Gastroesophageal sphincter (tissue), 4 donors: ENCODE measurements around the gene GALK2. TPM values are rescaled to one million over a fixed set of nuclear protein-coding genes. Genes with fewer than 3 reads are reported as not detected.
"Not testable (repeated sequence)": the region's sequence is repeated elsewhere in the genome, so short reads cannot be mapped to it uniquely, and the experiment has no call there.

ENCODE experiments used
- ATAC-seq: fragments of 150-250 bp; one replicate; pipeline ENCODE4 v1.9.1; 2016; ENCODE audit warnings: mild to moderate bottlenecking, moderate library complexity
- H3K27ac ChIP-seq, 4 donors: fragments of 200-600 bp; sonication (generic) in 3 of 4; 1 replicate in 3 of 4; 2 replicates in 1 of 4; pipeline ENCODE4 v1.5.1; 2016 to 2019
- H3K27me3 ChIP-seq: fragments of 200-600 bp; sonication (generic); one replicate; pipeline ENCODE4 v1.5.1; 2019
- H3K36me3 ChIP-seq, 2 donors: fragments of 200-600 bp; sonication (generic); one replicate each; pipeline ENCODE4 v1.5.1; 2019; ENCODE audit warnings: control low read depth in 1 of 2
- H3K4me1 ChIP-seq, 3 donors: fragments of 200-600 bp; sonication (generic); 1 replicate in 2 of 3; 2 replicates in 1 of 3; pipeline ENCODE4 v1.5.1; 2016 to 2019; ENCODE audit warnings: control low read depth in 2 of 3
- H3K4me3 ChIP-seq, 2 donors: fragments of 200-600 bp; sonication (generic); one replicate each; pipeline ENCODE4 v1.5.1; 2019; ENCODE audit warnings: mild to moderate bottlenecking in 1 of 2, moderate library complexity in 1 of 2
- H3K9me3 ChIP-seq, 3 donors: fragments of 200-600 bp; sonication (generic); one replicate each; pipeline ENCODE4 v1.5.1; 2017 to 2019; ENCODE audit warnings: control low read depth in 2 of 3
- EP300 ChIP-seq: sonication (generic); formaldehyde crosslinking; IDR thresholded peaks from one replicate; pipeline ENCODE4 v1.6.1; 2017; ENCODE audit warnings: antibody characterized with exemption, mild to moderate bottlenecking
- POLR2A ChIP-seq, 2 donors: fragments of 450-650 bp; IDR thresholded peaks; one replicate each; pipeline ENCODE4 v1.6.1; 2017; ENCODE audit warnings: antibody characterized with exemption in 2 of 2, mild to moderate bottlenecking in 2 of 2, moderate library complexity in 1 of 2
- POLR2AphosphoS5 ChIP-seq: sonication (generic); formaldehyde crosslinking; IDR thresholded peaks from one replicate; pipeline ENCODE4 v1.6.1; 2017; ENCODE audit warnings: antibody characterized with exemption
- WGBS, 2 donors: methylation state at CpG; one replicate each; pipeline ENCODE4 v1.1.5; 2018; ENCODE audit warnings: low coverage in 1 of 2; 5-methylcytosine and 5-hydroxymethylcytosine counted together
- total RNA-seq, 4 donors: library from RNA; depleted of rRNA; stranded (reverse); fragments of >200 nt; gene quantifications; one replicate each; pipeline ENCODE4 v1.1.0, GENCODE V29; 2016
- TF ChIP-seq, protein P1 (sequence below), 4 experiments: fragments of 200-600 bp in 2 of 4; fragments of 450-650 bp in 2 of 4; sonication (generic) in 1 of 4; IDR thresholded peaks; one replicate each; pipeline ENCODE4 v1.5.1; 2017 to 2019; ENCODE audit warnings: antibody characterized with exemption in 4 of 4, mild to moderate bottlenecking in 2 of 4, moderate library complexity in 2 of 4

GALK2 gene
- total RNA-seq, 4 donors from 2014 or later, result 30.0 to 54.8 (median 43.8) TPM

DNA sequence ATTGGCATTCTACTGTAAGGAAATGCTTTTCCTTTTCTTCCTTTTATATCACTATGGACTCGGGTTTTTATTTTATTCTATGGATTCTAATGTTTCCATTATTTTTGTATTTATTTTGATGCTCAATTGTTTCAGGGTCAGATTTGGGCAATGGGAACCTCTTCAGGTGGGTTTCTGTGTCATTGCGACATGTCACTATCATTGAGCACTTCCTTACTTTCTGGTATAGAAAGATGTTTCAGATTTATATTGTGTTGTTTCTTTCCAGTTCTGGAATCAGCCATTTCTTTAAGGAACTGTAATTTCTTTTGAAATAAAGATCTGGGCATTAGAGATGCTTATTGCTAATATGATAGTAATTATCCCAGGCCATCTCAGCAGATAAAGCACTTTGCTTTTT, 21.8 kb downstream of the GALK2 start:
- Histone ChIP-seq H3K27me3 (no peaks in the 10 kb centered on the region), H3K36me3 (no peaks in the 10 kb centered on the region), H3K4me1 (no peaks in the 10 kb centered on the region), H3K4me3 (no peak overlapping the region), H3K9me3 (no peaks in the 10 kb centered on the region), H3K27ac (no peak overlapping the region)
- no peak for ATAC-seq
- 100% methylated on average over 2 of the region's 2 CpGs; no CpG with 5 or more reads in 1 of the 2 donors for WGBS, 2 donors
- no peak for TF ChIP-seq POLR2A (IDR thresholded peaks at IDR 0.05)
- TF ChIP-seq, protein P1, sequence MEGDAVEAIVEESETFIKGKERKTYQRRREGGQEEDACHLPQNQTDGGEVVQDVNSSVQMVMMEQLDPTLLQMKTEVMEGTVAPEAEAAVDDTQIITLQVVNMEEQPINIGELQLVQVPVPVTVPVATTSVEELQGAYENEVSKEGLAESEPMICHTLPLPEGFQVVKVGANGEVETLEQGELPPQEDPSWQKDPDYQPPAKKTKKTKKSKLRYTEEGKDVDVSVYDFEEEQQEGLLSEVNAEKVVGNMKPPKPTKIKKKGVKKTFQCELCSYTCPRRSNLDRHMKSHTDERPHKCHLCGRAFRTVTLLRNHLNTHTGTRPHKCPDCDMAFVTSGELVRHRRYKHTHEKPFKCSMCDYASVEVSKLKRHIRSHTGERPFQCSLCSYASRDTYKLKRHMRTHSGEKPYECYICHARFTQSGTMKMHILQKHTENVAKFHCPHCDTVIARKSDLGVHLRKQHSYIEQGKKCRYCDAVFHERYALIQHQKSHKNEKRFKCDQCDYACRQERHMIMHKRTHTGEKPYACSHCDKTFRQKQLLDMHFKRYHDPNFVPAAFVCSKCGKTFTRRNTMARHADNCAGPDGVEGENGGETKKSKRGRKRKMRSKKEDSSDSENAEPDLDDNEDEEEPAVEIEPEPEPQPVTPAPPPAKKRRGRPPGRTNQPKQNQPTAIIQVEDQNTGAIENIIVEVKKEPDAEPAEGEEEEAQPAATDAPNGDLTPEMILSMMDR (IDR thresholded peaks at IDR 0.05), result no peak
- no peak for TF ChIP-seq POLR2AphosphoS5
- TF ChIP-seq EP300, result no peak

DNA sequence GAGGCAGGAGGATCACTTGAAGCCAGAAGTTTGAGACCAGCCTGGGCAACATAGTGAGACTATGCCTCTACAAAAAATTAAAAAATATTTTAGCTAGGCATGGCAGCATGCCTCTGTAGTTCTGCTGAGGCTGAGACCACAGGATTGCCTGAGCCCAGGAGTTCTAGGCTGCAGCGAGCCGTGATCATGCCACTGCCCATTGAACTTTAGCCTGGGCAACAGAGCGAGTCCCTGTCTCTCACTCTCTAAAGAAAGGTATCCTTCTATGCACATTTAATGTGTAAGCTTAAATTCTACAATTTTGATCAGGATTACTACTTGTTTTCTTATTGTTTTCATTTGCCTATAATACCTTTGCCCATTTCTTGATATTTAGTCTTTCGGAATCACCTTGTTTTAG, 26.8 kb downstream of the GALK2 start:
- ATAC-seq, result no peak
- 98 to 100% methylated on average over 4 of the region's 4 CpGs for WGBS, 2 donors
- peaks cover 0 to 5% (median 0%) of the 10 kb centered on the region in 3 donors for H3K4me1 ChIP-seq
- H3K36me3 ChIP-seq, result peaks cover 0 to 3% of the 10 kb centered on the region in 2 donors
- no peaks in the 10 kb centered on the region for H3K9me3 ChIP-seq
- H3K4me3 ChIP-seq, result no peak overlapping the region
- no peaks in the 10 kb centered on the region for H3K27me3 ChIP-seq
- H3K27ac ChIP-seq, result no peak overlapping the region
- TF ChIP-seq EP300 (no peak), POLR2A (IDR thresholded peaks at IDR 0.05) (no peak), POLR2AphosphoS5 (no peak)
- TF ChIP-seq, protein P1 (IDR thresholded peaks at IDR 0.05), result no peak

- H3K36me3 ChIP-seq, result peaks cover 0 to 26% of the 10 kb centered on the region in 2 donors
- 38 to 58% methylated on average over 1 to 3 of the region's 3 CpGs for WGBS, 2 donors
- H3K9me3 ChIP-seq, result peaks cover 0 to 1% (median 0%) of the 10 kb centered on the region in 3 donors
- TF ChIP-seq POLR2A (IDR thresholded peaks at IDR 0.05) (no peak), EP300 (no peak), POLR2AphosphoS5 (no peak)
- TF ChIP-seq, protein P1 (IDR thresholded peaks at IDR 0.05), result no peak
- H3K27ac ChIP-seq, result no peak overlapping the region
- H3K4me1 ChIP-seq, result peaks cover 0 to 5% (median 0%) of the 10 kb centered on the region in 3 donors
- no peaks in the 10 kb centered on the region for H3K27me3 ChIP-seq
- no peak for ATAC-seq
- no peak overlapping the region for H3K4me3 ChIP-seq
Measured at GRCh38 chr15:49199666-49200065, 29.6 kb downstream of the GALK2 start.

DNA sequence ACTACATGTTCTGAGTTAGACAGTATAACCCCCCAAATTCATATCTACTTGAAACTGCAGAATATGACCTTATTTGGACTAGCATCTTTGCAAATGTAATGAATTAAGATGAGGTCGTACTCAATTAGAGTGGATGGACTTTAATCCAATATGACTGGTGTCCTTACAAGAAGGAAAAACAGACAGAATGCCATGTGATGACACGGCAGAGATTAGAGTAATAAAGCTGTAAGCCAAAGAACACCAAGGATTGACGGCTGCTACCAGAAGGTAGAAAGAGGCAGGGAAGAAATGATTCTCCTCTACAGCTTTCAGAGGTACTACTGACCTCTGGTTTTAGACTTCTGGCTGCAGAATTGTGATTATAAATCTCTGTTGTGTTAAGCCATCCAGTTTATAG, 30.3 kb downstream of the GALK2 start:
- peaks cover 0 to 26% of the 10 kb centered on the region in 2 donors for H3K36me3 ChIP-seq
- H3K4me3 ChIP-seq, result no peak overlapping the region
- peaks cover 0 to 4% (median 0%) of the 10 kb centered on the region in 3 donors for H3K9me3 ChIP-seq
- no peaks in the 10 kb centered on the region for H3K27me3 ChIP-seq
- TF ChIP-seq POLR2A (IDR thresholded peaks at IDR 0.05), result no peak
- no peak for TF ChIP-seq POLR2AphosphoS5
- TF ChIP-seq EP300, result no peak
- TF ChIP-seq, protein P1 (IDR thresholded peaks at IDR 0.05), result no peak
- H3K27ac ChIP-seq, result no peak overlapping the region
- peaks cover 0 to 5% (median 0%) of the 10 kb centered on the region in 3 donors for H3K4me1 ChIP-seq
- ATAC-seq, result no peak
- 80 to 89% methylated on average over 3 of the region's 3 CpGs for WGBS, 2 donors

- Histone ChIP-seq H3K36me3 (peaks cover 0 to 11% of the 10 kb centered on the region in 2 donors), H3K9me3 (peaks cover 0 to 40% (median 0%) of the 10 kb centered on the region in 3 donors)
- not testable (repeated sequence) for H3K27me3 ChIP-seq, H3K4me1 ChIP-seq, H3K4me3 ChIP-seq, H3K27ac ChIP-seq, ATAC-seq
Measured at GRCh38 chr15:49208102-49208501, 38.1 kb downstream of the GALK2 start.
